ENCODE results near the gene KLC3. TPM values are rescaled to one million over a fixed set of nuclear protein-coding genes. Genes with fewer than 3 reads are reported as not detected.

Gene KLC3
- total RNA-seq, 1 donor from 2014 or later: 0.22 TPM

GRCh38 chr19:45395821-45396617, 55.5 kb downstream of the KLC3 start:
- no peak overlapping the region for H3K4me3 Mint-ChIP-seq (ENCODE audit: unreplicated experiment)
- no peak overlapping the region for H3K27ac Mint-ChIP-seq (ENCODE audit: unreplicated experiment)
- H3K36me3 Mint-ChIP-seq (ENCODE audit: low read depth): peaks cover 13% of the 10 kb centered on the region
- no peaks in the 10 kb centered on the region for H3K9me3 Mint-ChIP-seq (ENCODE audit: low read depth)
- no peaks in the 10 kb centered on the region for H3K27me3 Mint-ChIP-seq (ENCODE audit: low read depth)
- peaks cover 11% of the 10 kb centered on the region for H3K4me1 Mint-ChIP-seq (ENCODE audit: low read depth)
- no peak for DNase-seq (ENCODE audit: low spot score)
- TF ChIP-seq CTCF (IDR thresholded peaks at IDR 0.05): no peak

DNA sequence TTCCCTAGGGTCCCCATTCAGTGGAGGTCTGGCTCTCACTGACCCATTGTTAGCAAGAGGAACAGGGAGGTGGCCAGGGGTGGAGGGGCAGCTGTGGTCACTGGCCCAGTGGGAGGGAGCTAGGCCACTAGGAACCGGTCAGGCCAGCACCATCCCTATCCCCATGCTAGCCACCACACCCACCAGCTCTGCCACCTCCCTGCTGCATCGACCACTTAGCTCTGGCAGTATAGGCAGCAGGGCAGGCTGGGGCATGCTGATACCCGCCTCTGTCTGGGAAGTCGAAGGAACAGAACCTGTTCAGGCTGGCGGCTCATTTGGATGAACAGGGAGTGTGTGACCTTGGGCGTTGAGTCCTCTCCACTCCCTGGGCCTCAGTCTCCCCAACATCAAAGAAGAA, 59.6 kb downstream of the KLC3 start:
- peaks cover 37% of the 10 kb centered on the region for H3K4me1 Mint-ChIP-seq (ENCODE audit: low read depth)
- no peaks in the 10 kb centered on the region for H3K27me3 Mint-ChIP-seq (ENCODE audit: low read depth)
- H3K36me3 Mint-ChIP-seq (ENCODE audit: low read depth): peaks cover 7% of the 10 kb centered on the region
- no peak overlapping the region for H3K4me3 Mint-ChIP-seq (ENCODE audit: unreplicated experiment)
- no peaks in the 10 kb centered on the region for H3K9me3 Mint-ChIP-seq (ENCODE audit: low read depth)
- H3K27ac Mint-ChIP-seq (ENCODE audit: unreplicated experiment): no peak overlapping the region
- no peak for TF ChIP-seq CTCF (IDR thresholded peaks at IDR 0.05)
- no peak for DNase-seq (ENCODE audit: low spot score)

Other genes with a start within 250 kb of the KLC3 start
- 23.9 to 30.2 TPM (median 24.0 TPM) in 3 replicates for gene PPP1R37, start 247.6 kb upstream of the KLC3 start, total RNA-seq
- gene NKPD1, start 179.8 kb upstream of the KLC3 start, total RNA-seq: 0.10 to 0.13 TPM in 2 of 3 replicates, not detected in the other
- gene TRAPPC6A, start 162.5 kb upstream of the KLC3 start, total RNA-seq: 12.7 to 15.9 TPM (median 13.7 TPM) in 3 replicates
- 15.1 to 21.0 TPM (median 17.6 TPM) in 3 replicates for gene BLOC1S3, start 162.0 kb upstream of the KLC3 start, total RNA-seq
- 0.37 to 1.3 TPM (median 0.51 TPM) in 3 replicates for gene EXOC3L2, start 95.3 kb upstream of the KLC3 start, total RNA-seq
- gene MARK4, start 89.5 kb upstream of the KLC3 start, total RNA-seq: 36.5 to 54.7 TPM (median 46.3 TPM) in 3 replicates
- not detected in 3 replicates for gene CKM, start 17.9 kb upstream of the KLC3 start, total RNA-seq
- gene ERCC2, start 29.8 kb downstream of the KLC3 start, total RNA-seq: 29.6 to 38.0 TPM (median 32.5 TPM) in 3 replicates
- 67.2 to 111 TPM (median 110 TPM) in 3 replicates for gene PPP1R13L, start 64.3 kb downstream of the KLC3 start, total RNA-seq
- gene POLR1G, start 65.9 kb downstream of the KLC3 start, total RNA-seq: 7.3 to 10.4 TPM (median 9.6 TPM) in 3 replicates
- gene ERCC1, start 83.2 kb downstream of the KLC3 start, total RNA-seq: 72.4 to 93.1 TPM (median 77.9 TPM) in 3 replicates
- gene FOSB, start 127.2 kb downstream of the KLC3 start, total RNA-seq: 25.5 to 50.9 TPM (median 43.8 TPM) in 3 replicates
- 11.5 to 16.0 TPM (median 13.7 TPM) in 3 replicates for gene RTN2, start 156.3 kb downstream of the KLC3 start, total RNA-seq
- gene PPM1N, start 157.7 kb downstream of the KLC3 start, total RNA-seq: 0.52 to 0.63 TPM in 2 of 3 replicates, not detected in the other
- 65.6 to 145 TPM (median 142 TPM) in 3 replicates for gene VASP, start 166.7 kb downstream of the KLC3 start, total RNA-seq
- 14.8 to 19.8 TPM (median 14.8 TPM) in 3 replicates for gene OPA3, start 244.1 kb downstream of the KLC3 start, total RNA-seq